HT-29 (cell line): ENCODE data around the gene DHRS13. TPM values are rescaled to one million over a fixed set of nuclear protein-coding genes. Genes with fewer than 3 reads are reported as not detected.
A peak's percentile ranks its signal among the peaks of the same experiment; 100 is the strongest.
"Not testable (repeated sequence)": the region's sequence is repeated elsewhere in the genome, so short reads cannot be mapped to it uniquely, and the experiment has no call there.

ENCODE experiments used
- DNase-seq: peaks from one replicate; pipeline ENCODE4 v3.0.0-alpha.2; 2015; ENCODE audit warnings: low spot score
- total RNA-seq: library from RNA; depleted of rRNA; stranded (reverse); fragments of >200 nt; shearing (Covaris generic); gene quantifications from 2 replicates; pipeline ENCODE4 v1.2.3, GENCODE V29; 2014

Gene DHRS13
- total RNA-seq, 1 experiment from 2014 or later: 17.6 TPM

- DNase-seq: no peak
Observed at GRCh38 chr17:28882154-28882895, 20.6 kb downstream of the DHRS13 start.

GRCh38 chr17:28881533-28882056, 21.3 kb downstream of the DHRS13 start:
- no peak for DNase-seq

- DNase-seq: no peak
Observed at GRCh38 chr17:28880572-28880945, 22.3 kb downstream of the DHRS13 start.

- DNase-seq: no peak
Observed at GRCh38 chr17:28879886-28880571, 22.9 kb downstream of the DHRS13 start.

GRCh38 chr17:28878981-28879380, 23.9 kb downstream of the DHRS13 start:
- peak; percentile 76 for DNase-seq

- DNase-seq: no peak
Observed at GRCh38 chr17:28878158-28878910, 24.5 kb downstream of the DHRS13 start.

GRCh38 chr17:28877150-28877711, 25.6 kb downstream of the DHRS13 start:
- not testable (repeated sequence) for DNase-seq

- no peak for DNase-seq
Observed at GRCh38 chr17:28875848-28876550, 26.9 kb downstream of the DHRS13 start.

GRCh38 chr17:28874750-28875149, 28.1 kb downstream of the DHRS13 start:
- DNase-seq: no peak

GRCh38 chr17:28873839-28874238, 29.0 kb downstream of the DHRS13 start:
- DNase-seq: no peak

- DNase-seq: no peak
Observed at GRCh38 chr17:28871056-28871579, 31.8 kb downstream of the DHRS13 start.

GRCh38 chr17:28867276-28867675, 35.6 kb downstream of the DHRS13 start:
- no peak for DNase-seq

- DNase-seq: peak; percentile 13
Observed at GRCh38 chr17:28865946-28866752, 36.7 kb downstream of the DHRS13 start.

GRCh38 chr17:28864991-28865849, 37.7 kb downstream of the DHRS13 start:
- peak; percentile 28 for DNase-seq

- no peak for DNase-seq
Observed at GRCh38 chr17:28863953-28864352, 38.9 kb downstream of the DHRS13 start.

GRCh38 chr17:28862561-28862960, 40.3 kb downstream of the DHRS13 start:
- DNase-seq: no peak

- DNase-seq: no peak
Observed at GRCh38 chr17:28861393-28862203, 41.3 kb downstream of the DHRS13 start.

- DNase-seq: no peak
Observed at GRCh38 chr17:28860363-28860808, 42.5 kb downstream of the DHRS13 start.
